Hematopoietic multipotent progenitor cell treated with erythropoietin and hydrocortisone succinate and interleukin-3 and kit ligand, for 8 days (in vitro differentiated cells): ENCODE results near the gene ATP5F1D.
"Not testable (repeated sequence)": the region's sequence is repeated elsewhere in the genome, so short reads cannot be mapped to it uniquely, and the experiment has no call there.

ENCODE experiments used
- DNase-seq: peaks from one replicate; pipeline ENCODE4 v3.0.0-alpha.2; 2015

The ATP5F1D gene

DNA sequence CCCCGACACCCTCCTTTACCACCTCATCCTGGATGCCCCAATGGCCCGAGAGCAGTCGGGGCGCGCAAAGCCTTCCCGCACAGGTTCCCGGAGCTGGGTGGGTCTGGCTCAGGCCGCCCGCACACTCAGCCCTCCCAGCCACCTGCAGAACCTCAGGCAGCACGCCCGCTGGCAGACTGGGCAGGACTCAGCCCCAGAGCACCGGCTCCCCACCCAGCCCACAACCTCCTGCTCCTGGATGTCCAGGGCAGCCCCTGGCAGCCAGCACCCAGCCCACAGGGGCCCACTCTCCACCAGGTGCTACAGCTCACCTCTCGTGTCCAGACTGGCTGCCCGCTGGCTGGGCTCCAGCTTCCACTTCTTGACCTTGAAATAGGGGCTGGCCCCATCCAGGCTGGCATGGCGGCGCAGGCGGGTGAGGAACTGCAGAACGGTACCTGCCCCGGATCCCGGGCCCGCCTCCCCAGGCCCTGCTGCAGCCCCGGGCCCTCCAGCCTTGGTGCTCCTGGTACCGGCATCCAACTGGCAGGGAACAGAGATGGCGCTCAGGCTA, 8.4 kb upstream of the ATP5F1D start:
- no peak for DNase-seq

DNA sequence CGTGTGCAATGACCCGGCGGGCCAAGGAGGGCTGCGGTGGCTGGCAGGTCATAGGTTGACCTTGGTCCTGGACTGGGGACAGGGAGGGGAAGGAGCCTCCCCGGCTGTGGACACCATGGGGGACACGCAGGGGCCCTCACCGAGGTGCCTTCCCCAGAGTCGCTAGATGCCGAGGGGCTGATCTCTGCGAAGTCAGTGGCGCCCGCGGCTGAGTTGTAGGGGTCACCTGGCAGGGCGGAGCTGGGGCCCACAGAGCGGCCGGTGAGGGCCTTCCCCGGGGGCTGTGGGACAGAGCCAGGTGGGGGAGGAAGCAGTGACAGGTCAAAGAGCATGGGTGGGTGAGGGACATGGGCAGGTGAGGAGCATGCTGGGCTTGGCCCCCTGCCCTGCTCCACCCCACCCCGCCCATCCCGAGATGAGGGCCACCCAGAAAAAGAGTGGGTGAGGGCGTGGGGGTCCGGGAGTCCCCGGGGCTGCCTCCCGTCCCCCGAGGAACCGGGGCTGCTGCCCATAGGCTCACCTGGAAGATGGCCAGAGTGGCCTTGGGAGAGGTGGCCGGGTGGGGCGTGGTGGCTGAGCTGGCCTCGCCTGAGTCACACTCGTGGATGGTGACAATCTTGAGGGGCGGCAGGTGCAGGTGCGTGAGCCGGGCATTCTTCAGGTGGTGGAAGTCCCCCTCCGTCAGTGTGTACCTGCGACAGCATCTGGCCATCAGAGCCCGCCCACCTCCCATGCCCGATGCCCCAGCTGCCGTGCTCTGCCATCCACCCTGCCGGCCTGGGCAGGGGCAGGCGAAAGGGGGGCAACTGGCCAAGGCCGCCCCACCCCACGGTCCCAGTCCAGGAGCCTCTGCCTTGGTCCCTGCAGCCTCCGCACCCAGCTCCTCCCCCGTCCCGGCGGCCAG, 7.2 kb upstream of the ATP5F1D start:
- DNase-seq, result no peak

- DNase-seq, result no peak
These were observed 6.6 kb upstream of the ATP5F1D start for GRCh38 chr19:1234955-1235380.

- no peak for DNase-seq
These were observed 5.7 kb upstream of the ATP5F1D start for GRCh38 chr19:1235625-1236538.

DNA sequence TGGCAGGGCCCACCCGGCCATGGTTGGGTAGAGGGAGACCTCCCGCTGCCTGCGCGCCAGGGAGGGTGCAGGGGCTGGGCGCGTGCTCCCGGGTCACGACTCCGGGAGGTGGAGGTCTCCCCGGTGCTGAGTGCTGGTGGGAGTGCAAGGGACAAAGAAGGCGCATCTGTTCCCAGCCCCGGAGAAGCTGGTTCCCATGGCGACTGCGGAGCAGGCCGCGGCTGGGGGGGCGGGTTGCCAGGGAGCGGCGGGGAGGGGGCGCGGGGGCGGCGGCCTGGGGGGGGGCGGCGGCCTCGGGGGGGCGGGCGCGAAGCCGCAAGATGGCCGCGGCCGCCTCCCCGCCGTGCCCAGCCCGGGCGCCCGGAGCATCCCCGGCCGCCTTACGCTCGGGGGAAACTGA, 5.0 kb upstream of the ATP5F1D start:
- DNase-seq, result no peak

DNA sequence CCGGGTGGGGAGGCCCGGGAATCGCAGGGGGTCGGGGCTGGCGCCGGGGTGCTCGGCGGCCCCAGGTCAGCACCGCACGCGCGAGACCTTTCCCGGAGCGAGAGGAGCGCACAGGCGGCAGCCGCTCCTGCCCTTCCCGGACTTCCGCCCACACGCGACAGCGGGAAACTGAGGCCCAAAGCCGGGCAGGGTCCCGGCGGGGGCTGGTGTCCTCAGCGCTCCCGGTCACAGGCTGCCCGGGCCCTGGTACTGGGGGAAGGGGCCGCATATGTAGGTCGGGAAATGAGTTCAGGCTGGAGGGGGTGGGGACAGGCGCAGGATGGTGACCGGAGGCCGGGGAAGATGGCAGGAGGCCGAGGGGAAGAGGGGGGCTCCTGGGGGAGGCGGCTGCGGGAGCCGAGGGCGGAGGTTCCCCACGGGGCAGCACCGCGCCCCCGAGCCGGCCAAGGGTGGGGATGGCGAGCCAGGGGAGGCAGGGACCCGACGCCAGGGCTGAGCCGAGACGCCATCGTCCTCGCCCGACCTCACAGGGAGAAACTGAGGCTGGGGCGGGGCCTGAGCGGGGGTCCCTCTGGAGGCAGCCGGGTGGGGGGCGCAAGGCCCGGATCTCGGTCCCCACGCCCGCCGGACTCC, 4.4 kb upstream of the ATP5F1D start:
- no peak for DNase-seq

GRCh38 chr19:1237754-1238368, 3.7 kb upstream of the ATP5F1D start, which contains the start of gene CBARP:
CBARP (minus strand) TSS chr19:1238005; CDS start chr19:1236100, 1,905 bp downstream.
- DNase-seq, result no peak

DNA sequence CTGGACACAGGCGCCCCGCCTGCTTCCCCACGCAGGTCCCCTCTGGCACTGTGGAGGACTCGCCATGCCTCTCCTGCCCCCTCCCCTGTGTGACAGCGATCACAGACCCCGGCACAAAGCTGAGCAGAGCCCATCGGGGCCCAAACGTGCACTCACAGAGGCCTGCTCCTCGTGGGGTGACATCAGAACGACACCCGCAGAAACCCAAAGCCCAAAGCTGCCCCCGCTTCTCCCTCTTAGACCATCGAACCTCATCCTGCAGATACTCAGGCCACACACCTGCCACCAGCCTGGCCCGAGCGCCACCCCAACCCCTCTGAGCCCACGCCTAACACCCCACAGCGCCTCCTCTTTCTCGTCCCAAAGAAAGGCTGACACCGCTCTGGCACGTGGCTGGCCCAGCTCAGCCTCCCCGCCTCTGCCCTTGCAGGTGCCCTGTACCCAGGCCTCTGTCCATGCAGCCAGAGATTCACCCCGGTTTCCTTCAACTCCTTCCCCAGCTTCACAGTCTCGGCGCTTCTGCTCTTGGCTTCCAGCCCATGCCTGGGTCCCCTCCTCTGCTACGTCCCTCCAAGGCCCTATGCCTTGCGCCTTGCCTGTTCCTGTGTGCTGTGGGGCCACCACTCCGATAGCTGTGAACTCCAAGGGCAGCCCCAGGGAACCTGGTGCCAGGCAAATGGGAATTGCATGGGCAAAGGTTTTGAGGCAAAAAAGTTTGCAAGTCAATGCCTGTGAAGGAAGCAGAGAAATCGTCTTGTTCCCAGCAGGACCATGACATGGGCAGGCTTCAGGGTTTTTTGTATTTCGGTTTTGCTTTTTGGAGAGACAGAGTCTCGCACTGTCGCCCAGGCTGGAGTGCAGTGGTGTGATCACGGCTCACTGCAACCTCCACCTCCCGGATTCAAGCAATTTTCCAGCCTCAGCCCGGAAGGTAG, 2.9 kb upstream of the ATP5F1D start:
- DNase-seq, result no peak

DNA sequence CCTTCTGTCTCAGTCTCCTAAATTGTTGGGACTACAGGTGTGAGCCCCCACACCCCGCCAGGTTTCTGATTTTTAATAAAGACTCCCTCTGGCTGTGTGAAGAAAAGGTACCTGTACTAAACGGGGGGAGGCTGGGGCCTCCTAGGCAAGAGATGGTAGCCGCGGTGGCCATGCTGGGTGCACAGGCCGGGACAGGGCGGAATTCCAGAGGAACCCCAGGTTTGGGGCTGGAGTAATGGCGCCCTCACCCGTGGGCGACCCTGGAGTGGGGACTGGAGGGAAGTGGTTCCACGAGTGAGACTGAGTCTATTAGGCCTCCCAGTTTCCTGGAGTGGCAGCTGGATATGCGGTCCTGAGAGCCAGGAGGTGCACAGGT, 2.1 kb upstream of the ATP5F1D start:
- DNase-seq, result no peak

GRCh38 chr19:1239796-1240737, 1.5 kb upstream of the ATP5F1D start:
- peak; percentile 84 for DNase-seq

- DNase-seq, result no peak
These were observed 626 bp upstream of the ATP5F1D start for GRCh38 chr19:1240925-1241324.

DNA sequence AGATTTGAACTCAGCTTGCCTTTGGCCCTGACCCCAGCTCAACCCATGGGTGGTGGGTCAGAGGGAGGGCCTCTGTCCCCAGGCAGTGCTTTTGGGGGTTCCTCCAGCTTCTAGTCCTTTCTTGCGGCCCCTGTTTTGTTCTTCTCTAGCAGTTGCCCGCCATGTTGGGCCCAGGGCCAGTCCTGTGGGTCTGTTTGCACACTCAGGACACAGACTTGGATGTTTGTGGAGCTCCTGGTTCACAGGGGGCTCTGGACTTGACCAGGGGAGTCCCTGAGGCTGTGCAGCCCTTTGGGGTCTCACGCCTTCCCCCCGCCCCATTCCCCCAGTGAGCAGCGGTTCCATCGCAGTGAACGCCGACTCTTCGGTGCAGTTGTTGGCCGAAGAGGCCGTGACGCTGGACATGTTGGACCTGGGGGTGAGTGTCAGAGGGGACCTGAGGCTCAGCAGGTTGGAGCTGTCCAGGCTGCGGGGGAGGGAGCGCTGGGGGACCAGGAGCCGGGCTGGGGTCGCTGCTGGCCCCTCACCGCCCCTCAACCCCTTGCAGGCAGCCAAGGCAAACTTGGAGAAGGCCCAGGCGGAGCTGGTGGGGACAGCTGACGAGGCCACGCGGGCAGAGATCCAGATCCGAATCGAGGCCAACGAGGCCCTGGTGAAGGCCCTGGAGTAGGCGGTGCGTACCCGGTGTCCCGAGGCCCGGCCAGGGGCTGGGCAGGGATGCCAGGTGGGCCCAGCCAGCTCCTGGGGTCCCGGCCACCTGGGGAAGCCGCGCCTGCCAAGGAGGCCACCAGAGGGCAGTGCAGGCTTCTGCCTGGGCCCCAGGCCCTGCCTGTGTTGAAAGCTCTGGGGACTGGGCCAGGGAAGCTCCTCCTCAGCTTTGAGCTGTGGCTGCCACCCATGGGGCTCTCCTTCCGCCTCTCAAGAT, 2.5 kb downstream of the ATP5F1D start:
- DNase-seq, result peak; percentile 85

DNA sequence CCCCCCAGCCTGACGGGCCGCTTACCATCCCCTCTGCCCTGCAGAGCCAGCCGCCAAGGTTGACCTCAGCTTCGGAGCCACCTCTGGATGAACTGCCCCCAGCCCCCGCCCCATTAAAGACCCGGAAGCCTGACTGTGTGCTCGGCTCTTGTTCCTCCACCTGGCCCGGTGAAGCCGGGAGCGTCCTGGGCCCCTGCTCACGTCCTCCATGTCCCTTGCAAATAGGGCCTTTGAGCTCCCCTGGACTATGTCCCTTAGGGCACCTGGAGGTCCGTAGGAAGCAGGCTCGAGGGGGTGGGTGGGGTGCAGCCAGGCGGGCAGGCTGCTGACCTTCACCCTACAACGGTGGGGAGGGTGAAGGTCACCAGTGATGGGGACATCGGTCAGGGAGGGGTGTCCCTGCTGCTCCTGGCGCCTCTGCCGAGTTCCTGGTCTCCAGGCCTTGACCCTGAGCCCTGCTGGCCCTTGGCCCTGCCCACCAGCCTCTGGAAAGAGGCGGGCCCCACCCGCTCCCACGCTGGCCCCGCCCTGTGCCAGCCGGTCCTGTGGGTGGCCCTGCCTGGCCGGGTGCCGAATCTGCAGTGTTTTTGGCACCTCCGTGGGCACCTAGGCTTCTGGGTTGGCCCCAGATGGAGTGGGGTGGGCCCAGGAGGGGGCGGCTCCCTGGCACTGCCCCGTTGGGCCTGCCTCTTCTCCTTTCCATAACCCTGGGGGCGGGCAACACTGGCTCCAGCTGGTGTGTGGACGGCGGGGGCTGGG, 3.3 kb downstream of the ATP5F1D start:
- peak; percentile 67 for DNase-seq

GRCh38 chr19:1245494-1246264, 4.1 kb downstream of the ATP5F1D start:
- no peak for DNase-seq

DNA sequence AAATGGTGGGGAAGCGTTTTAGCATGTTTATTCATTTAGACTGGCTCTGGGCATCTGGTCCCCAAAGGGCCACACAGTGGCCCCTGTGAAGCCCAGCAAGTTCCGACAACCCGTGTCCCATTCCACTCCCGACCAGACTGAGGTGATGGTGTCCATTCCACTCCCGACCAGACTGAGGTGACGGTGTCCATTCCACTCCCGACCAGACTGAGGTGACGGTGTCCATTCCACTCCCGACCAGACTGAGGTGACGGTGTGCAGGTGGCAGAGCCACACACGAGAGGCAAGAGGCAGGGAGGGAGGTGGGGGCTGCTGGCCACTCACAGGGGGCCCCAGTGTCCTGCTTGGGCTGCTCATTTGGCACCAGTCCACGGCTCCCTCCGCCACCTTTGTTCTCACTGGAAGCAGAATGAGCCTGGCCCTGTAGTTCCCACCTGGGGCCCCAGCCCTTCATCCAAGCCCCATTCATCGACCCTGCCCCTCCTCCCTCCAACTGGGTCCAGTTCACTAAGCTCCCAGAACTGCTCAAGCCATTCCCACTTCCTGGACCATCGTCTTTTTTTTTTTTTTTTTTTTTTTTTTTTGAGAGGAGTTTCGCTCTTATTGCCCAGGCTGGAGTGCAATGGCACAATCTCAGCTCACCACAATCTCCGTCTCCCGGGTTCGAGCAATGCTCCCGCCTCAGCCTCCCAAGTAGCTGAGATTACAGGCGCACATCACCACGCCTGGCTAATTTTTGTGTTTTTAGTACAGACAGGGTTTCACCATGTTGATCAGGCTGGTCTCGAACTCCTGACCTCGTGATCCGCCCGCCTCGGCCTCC, 4.9 kb downstream of the ATP5F1D start:
- DNase-seq, result not testable (repeated sequence)

DNA sequence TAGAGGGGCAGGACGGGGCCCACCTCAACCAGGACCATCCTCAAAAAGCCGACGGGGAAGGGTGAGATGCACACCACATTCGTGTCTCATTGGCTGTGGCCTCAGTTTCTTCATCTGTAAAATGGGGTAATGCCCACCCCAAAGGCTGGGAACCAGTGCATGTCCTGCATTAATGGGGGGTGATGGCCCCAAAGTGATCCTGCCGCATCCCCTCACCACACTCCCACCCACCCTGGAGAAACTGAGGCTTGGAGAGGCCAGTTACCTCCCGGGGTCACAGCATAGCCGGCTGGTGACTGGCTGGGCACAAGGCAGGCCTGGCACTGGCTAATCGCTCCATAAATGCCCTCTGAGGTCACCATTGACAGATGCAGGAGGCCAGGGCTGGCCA, 6.2 kb downstream of the ATP5F1D start:
- DNase-seq, result no peak
